ENCODE results near the gene RAB22A. TPM values are rescaled to one million over a fixed set of nuclear protein-coding genes. Genes with fewer than 3 reads are reported as not detected.

The RAB22A gene
- total RNA-seq, 1 donor from 2014 or later, result 7.9 TPM

- Mint-ChIP-seq H3K36me3 (peaks cover 24% of the 10 kb centered on the region), H3K9me3 (peaks cover 15% of the 10 kb centered on the region), H3K27me3 (ENCODE audit: insufficient read depth, low read depth) (peaks cover 3% of the 10 kb centered on the region), H3K4me3 (no peak overlapping the region), H3K27ac (no peak overlapping the region), H3K4me1 (no peaks in the 10 kb centered on the region)
- no peak overlapping the region for H3K4me2 ChIP-seq
- no peaks in the 10 kb centered on the region for H3K4me1 ChIP-seq
- no peak for DNase-seq (ENCODE audit: low spot score)
- H2AFZ ChIP-seq (replicated peaks), result no peak overlapping the region
- no peaks in the 10 kb centered on the region for H3K36me3 ChIP-seq
- no peaks in the 10 kb centered on the region for H3K9me3 ChIP-seq (ENCODE audit: low read depth)
- no peak overlapping the region for H3K27ac ChIP-seq
- H3K9ac ChIP-seq, result no peak overlapping the region
- no peak overlapping the region for H3K4me3 ChIP-seq
- TF ChIP-seq CTCF (IDR thresholded peaks at IDR 0.05), result no peak
- TF ChIP-seq EZH2 (IDR thresholded peaks at IDR 0.05), result no peak
- no peak for TF ChIP-seq EZH2phosphoT487 (IDR thresholded peaks at IDR 0.05)
- peaks cover 4% of the 10 kb centered on the region for H3K79me2 ChIP-seq (ENCODE audit: low read depth)
- H3F3A ChIP-seq (ENCODE audit: low read depth), result no peaks in the 10 kb centered on the region
- H3K27me3 ChIP-seq, result no peaks in the 10 kb centered on the region
- no peaks in the 10 kb centered on the region for H4K20me1 ChIP-seq (ENCODE audit: low read depth)
Observed at GRCh38 chr20:58339741-58340140, 30.2 kb downstream of the RAB22A start.

GRCh38 chr20:58340151-58340550 lies 30.6 kb downstream of the RAB22A start:
- Mint-ChIP-seq H3K36me3 (peaks cover 25% of the 10 kb centered on the region), H3K4me1 (no peaks in the 10 kb centered on the region), H3K27me3 (ENCODE audit: insufficient read depth, low read depth) (peaks cover 3% of the 10 kb centered on the region), H3K27ac (no peak overlapping the region), H3K9me3 (peaks cover 15% of the 10 kb centered on the region), H3K4me3 (no peak overlapping the region)
- Histone ChIP-seq H3K27ac (no peak overlapping the region), H2AFZ (replicated peaks) (no peak overlapping the region), H3K4me3 (no peak overlapping the region), H3F3A (ENCODE audit: low read depth) (no peaks in the 10 kb centered on the region), H3K9ac (no peak overlapping the region), H4K20me1 (ENCODE audit: low read depth) (no peaks in the 10 kb centered on the region), H3K4me1 (no peaks in the 10 kb centered on the region), H3K9me3 (ENCODE audit: low read depth) (no peaks in the 10 kb centered on the region), H3K4me2 (no peak overlapping the region), H3K36me3 (no peaks in the 10 kb centered on the region), H3K79me2 (ENCODE audit: low read depth) (peaks cover under 1% of the 10 kb centered on the region), H3K27me3 (no peaks in the 10 kb centered on the region)
- TF ChIP-seq EZH2 (IDR thresholded peaks at IDR 0.05) (no peak), EZH2phosphoT487 (IDR thresholded peaks at IDR 0.05) (no peak), CTCF (IDR thresholded peaks at IDR 0.05) (no peak)
- DNase-seq (ENCODE audit: low spot score), result no peak

- peaks cover 30% of the 10 kb centered on the region for H3K36me3 Mint-ChIP-seq
- H3K4me1 Mint-ChIP-seq, result no peaks in the 10 kb centered on the region
- Histone ChIP-seq H3K36me3 (no peaks in the 10 kb centered on the region), H4K20me1 (ENCODE audit: low read depth) (no peaks in the 10 kb centered on the region), H3K9me3 (ENCODE audit: low read depth) (no peaks in the 10 kb centered on the region), H3K27ac (no peak overlapping the region), H3K4me3 (no peak overlapping the region), H3K4me2 (no peak overlapping the region), H2AFZ (replicated peaks) (no peak overlapping the region), H3F3A (ENCODE audit: low read depth) (no peaks in the 10 kb centered on the region), H3K4me1 (no peaks in the 10 kb centered on the region), H3K9ac (no peak overlapping the region), H3K27me3 (no peaks in the 10 kb centered on the region), H3K79me2 (ENCODE audit: low read depth) (no peaks in the 10 kb centered on the region)
- H3K27me3 Mint-ChIP-seq (ENCODE audit: insufficient read depth, low read depth), result peaks cover 3% of the 10 kb centered on the region
- no peak for DNase-seq (ENCODE audit: low spot score)
- no peak overlapping the region for H3K27ac Mint-ChIP-seq
- peaks cover 16% of the 10 kb centered on the region for H3K9me3 Mint-ChIP-seq
- TF ChIP-seq EZH2 (IDR thresholded peaks at IDR 0.05) (no peak), EZH2phosphoT487 (IDR thresholded peaks at IDR 0.05) (no peak), CTCF (IDR thresholded peaks at IDR 0.05) (no peak)
- H3K4me3 Mint-ChIP-seq, result no peak overlapping the region
Observed at GRCh38 chr20:58340853-58341252, 31.3 kb downstream of the RAB22A start.
